HL-60 (cell line): ENCODE measurements around the gene MRTO4.

Experiments used
- DNase-seq, 2 experiments: peaks; one replicate each; pipeline ENCODE4 v3.0.0-alpha.2; 2010 to 2020; ENCODE audit warnings: low read depth in 1 of 2, low spot score in 1 of 2
- H3K27ac ChIP-seq: fragments of 250-450 bp; sonication (Bioruptor Pico); replicated peaks from 2 replicates; pipeline ENCODE4 v1.5.1; 2020; ENCODE audit warnings: mild to moderate bottlenecking, moderate library complexity
- H3K27me3 ChIP-seq: fragments of 250-450 bp; sonication (Bioruptor Pico); 2 replicates; pipeline ENCODE4 v1.5.1; 2021; ENCODE audit warnings: mild to moderate bottlenecking, moderate library complexity; ENCODE audit not compliant: insufficient read depth, poor library complexity, severe bottlenecking
- H3K4me3 ChIP-seq: replicated peaks from 2 replicates; pipeline ENCODE4 v1.5.1; 2011; ENCODE audit warnings: mild to moderate bottlenecking, control low read depth, low read length; ENCODE audit not compliant: insufficient read depth
- GABPA ChIP-seq: IDR thresholded peaks from 2 replicates; pipeline ENCODE4 v1.6.1; 2012; ENCODE audit warnings: low read depth
- POLR2AphosphoS5 ChIP-seq: IDR thresholded peaks from 2 replicates; pipeline ENCODE4 v1.6.1; 2012; ENCODE audit warnings: low read depth
- REST ChIP-seq: IDR thresholded peaks from 2 replicates; pipeline ENCODE4 v1.6.1; 2012; ENCODE audit warnings: low read depth; ENCODE audit not compliant: insufficient replicate concordance
- SPI1 ChIP-seq: IDR thresholded peaks from 2 replicates; pipeline ENCODE4 v1.6.1; 2012; ENCODE audit warnings: low read depth, mild to moderate bottlenecking, borderline replicate concordance
- TF ChIP-seq, protein P1 (sequence below): IDR thresholded peaks from one replicate; pipeline ENCODE4 v1.5.1; 2011; ENCODE audit warnings: low read length, control low read depth, inconsistent platforms; ENCODE audit not compliant: insufficient read depth

MRTO4 gene

DNA sequence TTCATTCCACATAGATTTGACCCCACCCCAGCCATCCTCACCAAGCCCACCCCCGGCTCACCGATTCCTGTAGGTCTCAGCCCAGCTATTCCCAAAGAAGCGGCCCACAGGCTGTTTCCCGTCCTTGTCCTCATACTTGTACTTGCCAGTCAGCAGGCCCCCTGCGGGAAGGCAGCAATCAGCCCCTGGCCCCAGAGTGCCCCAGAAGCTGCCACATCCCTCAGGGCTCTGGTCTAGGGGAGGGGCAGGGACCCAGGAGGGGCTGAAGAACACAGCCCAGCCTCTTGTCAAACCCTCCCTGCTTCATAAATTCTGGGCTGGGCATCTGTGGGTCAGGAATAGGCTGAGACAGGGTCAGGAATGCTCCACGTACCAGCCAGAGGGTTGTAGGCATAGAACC lies 55.3 kb downstream of the MRTO4 start:
- Histone ChIP-seq H3K4me3 (no peak overlapping the region), H3K27me3 (no peaks in the 10 kb centered on the region), H3K27ac (no peak overlapping the region)
- no peak for TF ChIP-seq REST
- no peak for TF ChIP-seq SPI1
- TF ChIP-seq, protein P1, sequence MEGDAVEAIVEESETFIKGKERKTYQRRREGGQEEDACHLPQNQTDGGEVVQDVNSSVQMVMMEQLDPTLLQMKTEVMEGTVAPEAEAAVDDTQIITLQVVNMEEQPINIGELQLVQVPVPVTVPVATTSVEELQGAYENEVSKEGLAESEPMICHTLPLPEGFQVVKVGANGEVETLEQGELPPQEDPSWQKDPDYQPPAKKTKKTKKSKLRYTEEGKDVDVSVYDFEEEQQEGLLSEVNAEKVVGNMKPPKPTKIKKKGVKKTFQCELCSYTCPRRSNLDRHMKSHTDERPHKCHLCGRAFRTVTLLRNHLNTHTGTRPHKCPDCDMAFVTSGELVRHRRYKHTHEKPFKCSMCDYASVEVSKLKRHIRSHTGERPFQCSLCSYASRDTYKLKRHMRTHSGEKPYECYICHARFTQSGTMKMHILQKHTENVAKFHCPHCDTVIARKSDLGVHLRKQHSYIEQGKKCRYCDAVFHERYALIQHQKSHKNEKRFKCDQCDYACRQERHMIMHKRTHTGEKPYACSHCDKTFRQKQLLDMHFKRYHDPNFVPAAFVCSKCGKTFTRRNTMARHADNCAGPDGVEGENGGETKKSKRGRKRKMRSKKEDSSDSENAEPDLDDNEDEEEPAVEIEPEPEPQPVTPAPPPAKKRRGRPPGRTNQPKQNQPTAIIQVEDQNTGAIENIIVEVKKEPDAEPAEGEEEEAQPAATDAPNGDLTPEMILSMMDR: no peak
- TF ChIP-seq POLR2AphosphoS5: no peak
- no peak for TF ChIP-seq GABPA
- no peak for DNase-seq

DNA sequence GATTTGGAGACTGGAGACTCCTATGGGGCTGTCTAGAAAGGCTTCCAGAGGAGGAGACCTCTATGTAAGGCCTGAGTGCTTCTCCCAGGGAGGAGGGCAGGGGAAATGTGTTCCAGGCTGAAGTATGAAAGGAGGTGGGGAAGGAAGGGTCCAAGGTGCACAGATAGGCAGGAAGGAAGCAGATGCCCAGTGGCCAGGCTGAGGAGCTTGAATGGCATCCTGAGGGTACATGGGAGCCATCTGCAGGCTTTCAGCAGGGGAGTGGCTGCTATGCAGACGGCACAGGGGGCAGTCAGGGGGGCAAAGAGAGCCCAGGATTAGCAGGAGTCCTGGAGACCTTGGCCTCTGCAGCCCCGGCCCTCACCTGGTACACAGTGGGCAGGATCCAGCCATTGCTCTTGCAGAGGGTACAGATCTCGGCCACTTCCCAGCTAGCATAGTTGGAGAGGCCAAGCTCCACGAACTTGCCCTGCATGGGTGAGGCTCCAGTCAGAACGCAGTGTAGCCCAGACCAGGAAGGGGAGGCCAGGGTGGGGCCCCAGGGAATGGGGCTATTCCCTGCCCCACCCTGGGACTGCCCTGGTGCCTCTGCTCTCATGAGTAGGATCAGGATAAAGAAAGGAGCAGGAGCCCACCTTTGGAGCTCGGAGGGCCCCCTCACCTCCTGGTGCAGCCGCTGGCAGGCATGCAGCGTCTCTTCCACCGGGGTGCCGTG lies 56.3 kb downstream of the MRTO4 start:
- TF ChIP-seq REST: no peak
- TF ChIP-seq SPI1: no peak
- no peak for TF ChIP-seq GABPA
- TF ChIP-seq, protein P1: no peak
- no peak for TF ChIP-seq POLR2AphosphoS5
- no peak for DNase-seq
- Histone ChIP-seq H3K4me3 (no peak overlapping the region), H3K27me3 (no peaks in the 10 kb centered on the region), H3K27ac (no peak overlapping the region)

DNA sequence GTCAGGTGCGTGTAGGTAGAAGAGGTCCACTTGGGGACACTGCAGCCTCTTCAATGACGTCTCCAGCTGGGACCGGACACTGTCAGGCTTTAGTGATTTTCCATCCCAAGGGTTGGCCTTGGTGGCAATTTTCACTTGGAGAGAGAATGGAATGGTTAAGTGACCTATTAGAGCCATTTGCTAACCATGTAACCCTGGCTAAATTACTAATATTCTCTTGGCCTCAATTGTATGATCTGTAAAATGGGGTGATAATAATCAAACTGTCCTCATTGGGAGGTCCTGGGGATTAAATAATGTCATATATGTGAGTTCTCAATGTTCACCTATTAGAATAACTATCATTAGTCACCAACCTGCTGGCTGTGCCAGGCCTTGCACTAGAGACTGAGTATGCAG lies 56.9 kb downstream of the MRTO4 start:
- no peak overlapping the region for H3K4me3 ChIP-seq
- H3K27ac ChIP-seq: no peak overlapping the region
- TF ChIP-seq SPI1: no peak
- no peak for TF ChIP-seq REST
- TF ChIP-seq, protein P1: no peak
- no peak for TF ChIP-seq GABPA
- TF ChIP-seq POLR2AphosphoS5: no peak
- H3K27me3 ChIP-seq: no peaks in the 10 kb centered on the region
- no peak for DNase-seq
